Right lobe of liver (tissue), 4 donors: ENCODE measurements around the gene FUT2.

Experiments used
- CTCF ChIP-seq, 4 donors: fragments of 200-600 bp in 3 of 4; fragments of 450-650 bp in 1 of 4; IDR thresholded peaks; one replicate each; pipeline versions ENCODE4 v1.5.1 to v1.8.0; 2016 to 2022; ENCODE audit warnings: antibody characterized with exemption in 4 of 4, mild to moderate bottlenecking in 2 of 4
- POLR2A ChIP-seq: fragments of 450-650 bp; IDR thresholded peaks from one replicate; pipeline ENCODE4 v1.6.1; 2017; ENCODE audit warnings: antibody characterized with exemption, mild to moderate bottlenecking
- donor health status: DM: no; HTN: no; CAD: no.
- donor health status: DM: no; HTN: no; CAD: no.
- donor health status: DM: no; HTN: yes; CAD: no.

GRCh38 chr19:48746110-48746509 lies 50.3 kb downstream of the FUT2 start:
- TF ChIP-seq POLR2A: no peak
- TF ChIP-seq CTCF (IDR thresholded peaks at IDR 0.05): no peak
